Measurements from ENCODE around the gene LRP5. TPM values are rescaled to one million over a fixed set of nuclear protein-coding genes. Genes with fewer than 3 reads are reported as not detected.

The LRP5 gene
- polyA plus RNA-seq, 1 donor (not counting 4 experiments of a cell fraction or from before 2014, with no cell fraction given): 6.6 TPM

DNA sequence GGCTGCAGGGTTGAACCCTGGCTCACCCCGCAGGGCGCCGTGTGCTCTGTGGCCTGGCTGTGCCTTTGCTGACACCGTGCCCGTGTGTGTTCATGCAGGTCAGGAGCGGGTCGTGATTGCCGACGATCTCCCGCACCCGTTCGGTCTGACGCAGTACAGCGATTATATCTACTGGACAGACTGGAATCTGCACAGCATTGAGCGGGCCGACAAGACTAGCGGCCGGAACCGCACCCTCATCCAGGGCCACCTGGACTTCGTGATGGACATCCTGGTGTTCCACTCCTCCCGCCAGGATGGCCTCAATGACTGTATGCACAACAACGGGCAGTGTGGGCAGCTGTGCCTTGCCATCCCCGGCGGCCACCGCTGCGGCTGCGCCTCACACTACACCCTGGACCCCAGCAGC is 101.2 kb downstream of the LRP5 start:
- Histone ChIP-seq H3K4me1 (ENCODE audit: control insufficient read depth, extremely low read depth, insufficient read depth, low read length) (no peaks in the 10 kb centered on the region), H3K9me1 (ENCODE audit: control insufficient read depth, extremely low read depth, insufficient read depth, low read length) (no peaks in the 10 kb centered on the region), H3K27ac (ENCODE audit: control insufficient read depth, insufficient read depth, low read length) (no peak overlapping the region), H3K79me2 (ENCODE audit: control insufficient read depth, insufficient read depth, low read length) (no peaks in the 10 kb centered on the region), H2AFZ (ENCODE audit: control insufficient read depth, low read length) (no peak overlapping the region), H3K36me3 (ENCODE audit: control insufficient read depth in 2 of 2, extremely low read depth in 1 of 2, insufficient read depth in 2 of 2, low read length in 2 of 2) (peaks cover 26 to 28% of the 10 kb centered on the region in 2 experiments), H3K4me3 (ENCODE audit: control insufficient read depth in 2 of 3, extremely low read depth in 1 of 3, insufficient read depth in 2 of 3, low read depth in 1 of 3, low read length in 3 of 3) (no peak overlapping the region), H3K9ac (ENCODE audit: control insufficient read depth, extremely low read depth, insufficient read depth, low read length) (no peak overlapping the region), H3K4me2 (ENCODE audit: control insufficient read depth, extremely low read depth, insufficient read depth, low read depth, low read length) (no peak overlapping the region), H4K20me1 (ENCODE audit: control insufficient read depth, extremely low read depth, insufficient read depth, low read length) (no peaks in the 10 kb centered on the region), H3K27me3 (ENCODE audit: control insufficient read depth, extremely low read depth, insufficient read depth, low read length) (no peaks in the 10 kb centered on the region), H3K9me3 (ENCODE audit: control insufficient read depth, low read depth, low read length) (no peaks in the 10 kb centered on the region)
- FAIRE-seq: no peak
- TF ChIP-seq EZH2 (IDR thresholded peaks at IDR 0.05; ENCODE audit: low read length) (no peak), CTCF (optimal IDR thresholded peaks at IDR 0.05 in 1 of 3, IDR thresholded peaks at IDR 0.05 in 1 of 3, conservative IDR thresholded peaks at IDR 0.05 in 1 of 3; ENCODE audit: extremely low read depth in 1 of 3, insufficient read depth in 2 of 3, low read length in 3 of 3) (no peak)
- dilution Hi-C loops (cut with MboI; ENCODE audit: extremely low pct_ligation_motif_present, low sequenced_read_pairs): no loop called here
- no peak for DNase-seq (ENCODE audit: low read depth, low spot score)

DNA sequence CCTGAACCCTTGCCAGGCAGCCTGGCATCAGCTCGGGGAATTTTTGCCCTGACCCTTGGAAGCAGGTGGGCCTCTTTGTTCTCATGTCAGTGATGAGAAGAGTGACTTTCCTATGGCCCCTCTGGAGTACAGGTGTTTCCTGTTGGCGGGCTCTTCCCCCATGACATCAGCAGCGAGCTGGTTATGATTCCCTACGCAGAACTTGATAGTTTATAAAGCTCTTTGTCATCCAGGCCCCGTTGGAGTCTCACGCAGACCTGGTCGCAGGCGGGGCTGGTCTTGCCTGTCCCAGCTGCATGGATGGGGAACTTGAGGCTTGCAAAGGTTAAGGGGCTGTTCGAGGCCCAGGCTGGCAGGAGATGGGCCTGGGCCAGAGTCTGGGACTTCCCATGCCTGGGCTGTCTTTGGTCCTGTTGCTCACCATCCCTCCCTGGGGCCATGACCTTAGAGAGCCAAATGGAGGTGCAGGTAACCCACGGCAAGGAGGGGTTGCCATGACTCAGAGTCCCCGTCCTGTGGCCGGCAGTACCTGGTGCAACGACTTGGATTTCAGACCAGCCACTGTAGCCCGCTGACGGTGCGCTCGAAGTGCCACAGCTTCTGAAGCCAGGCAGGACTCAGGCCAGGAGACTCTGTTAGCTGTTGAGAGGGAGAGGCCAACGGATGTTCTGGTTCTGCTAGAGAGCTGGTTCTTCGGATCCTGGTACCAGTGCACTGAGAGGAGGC is 102.3 kb downstream of the LRP5 start:
- dilution Hi-C loops (cut with MboI; ENCODE audit: extremely low pct_ligation_motif_present, low sequenced_read_pairs): no loop called here
- H2AFZ ChIP-seq (ENCODE audit: control insufficient read depth, low read length): no peak overlapping the region
- no peaks in the 10 kb centered on the region for H3K27me3 ChIP-seq (ENCODE audit: control insufficient read depth, extremely low read depth, insufficient read depth, low read length)
- H3K79me2 ChIP-seq (ENCODE audit: control insufficient read depth, insufficient read depth, low read length): no peaks in the 10 kb centered on the region
- no peak overlapping the region for H3K4me2 ChIP-seq (ENCODE audit: control insufficient read depth, extremely low read depth, insufficient read depth, low read depth, low read length)
- H3K27ac ChIP-seq (ENCODE audit: control insufficient read depth, insufficient read depth, low read length): no peak overlapping the region
- H3K36me3 ChIP-seq (ENCODE audit: control insufficient read depth in 2 of 2, extremely low read depth in 1 of 2, insufficient read depth in 2 of 2, low read length in 2 of 2): peaks cover 26 to 28% of the 10 kb centered on the region in 2 experiments
- no peak overlapping the region for H3K4me3 ChIP-seq (ENCODE audit: control insufficient read depth in 2 of 3, extremely low read depth in 1 of 3, insufficient read depth in 2 of 3, low read depth in 1 of 3, low read length in 3 of 3)
- no peaks in the 10 kb centered on the region for H3K9me3 ChIP-seq (ENCODE audit: control insufficient read depth, low read depth, low read length)
- no peak overlapping the region for H3K9ac ChIP-seq (ENCODE audit: control insufficient read depth, extremely low read depth, insufficient read depth, low read length)
- DNase-seq (ENCODE audit: low read depth, low spot score) (no peak), FAIRE-seq (no peak)
- no peaks in the 10 kb centered on the region for H3K9me1 ChIP-seq (ENCODE audit: control insufficient read depth, extremely low read depth, insufficient read depth, low read length)
- H4K20me1 ChIP-seq (ENCODE audit: control insufficient read depth, extremely low read depth, insufficient read depth, low read length): no peaks in the 10 kb centered on the region
- no peaks in the 10 kb centered on the region for H3K4me1 ChIP-seq (ENCODE audit: control insufficient read depth, extremely low read depth, insufficient read depth, low read length)
- no peak for TF ChIP-seq CTCF (optimal IDR thresholded peaks at IDR 0.05 in 1 of 3, IDR thresholded peaks at IDR 0.05 in 1 of 3, conservative IDR thresholded peaks at IDR 0.05 in 1 of 3; ENCODE audit: extremely low read depth in 1 of 3, insufficient read depth in 2 of 3, low read length in 3 of 3)
- no peak for TF ChIP-seq EZH2 (IDR thresholded peaks at IDR 0.05; ENCODE audit: low read length)

Data from keratinocyte (primary cell).